Trophoblast cell (in vitro differentiated cells and primary cell): ENCODE data around the gene HDAC7.

Experiments used
- DNase-seq, 2 donors: peaks; one replicate each; pipeline ENCODE4 v3.0.0-alpha.2; 2016
- H2AFZ ChIP-seq: 2 replicates; pipeline ENCODE4 v1.6.1; 2013; ENCODE audit warnings: low read length, moderate library complexity, mild to moderate bottlenecking; ENCODE audit not compliant: insufficient read depth, poor library complexity
- H2AK5ac ChIP-seq: 2 replicates; pipeline ENCODE4 v1.6.1; 2013; ENCODE audit warnings: mild to moderate bottlenecking, low read length
- H2BK120ac ChIP-seq: 2 replicates; pipeline ENCODE4 v1.6.1; 2013; ENCODE audit warnings: low read length, mild to moderate bottlenecking, moderate library complexity; ENCODE audit not compliant: insufficient read depth, poor library complexity
- H2BK12ac ChIP-seq: 2 replicates; pipeline ENCODE4 v1.6.1; 2013; ENCODE audit warnings: mild to moderate bottlenecking, low read length, moderate library complexity
- H2BK5ac ChIP-seq: 2 replicates; pipeline ENCODE4 v1.6.1; 2013; ENCODE audit warnings: low read length, low read depth, moderate library complexity, mild to moderate bottlenecking; ENCODE audit not compliant: poor library complexity
- H3K14ac ChIP-seq: 2 replicates; pipeline ENCODE4 v1.6.1; 2013; ENCODE audit warnings: mild to moderate bottlenecking, low read length
- H3K18ac ChIP-seq: 2 replicates; pipeline ENCODE4 v1.6.1; 2013; ENCODE audit warnings: mild to moderate bottlenecking, low read length
- H3K23ac ChIP-seq: 2 replicates; pipeline ENCODE4 v1.6.1; 2013; ENCODE audit warnings: low read length
- H3K27ac ChIP-seq: 2 replicates; pipeline ENCODE4 v1.5.1; 2013; ENCODE audit warnings: low read depth, mild to moderate bottlenecking, inconsistent platforms, low read length, moderate library complexity
- H3K27me3 ChIP-seq: 2 replicates; pipeline ENCODE4 v1.6.1; 2013; ENCODE audit warnings: inconsistent platforms, mild to moderate bottlenecking, low read length, moderate library complexity; ENCODE audit not compliant: insufficient read depth
- H3K36me3 ChIP-seq, 2 experiments: 1 replicate in 1 of 2; 2 replicates in 1 of 2; pipeline ENCODE4 v1.6.1; 2013; ENCODE audit warnings: low read length in 2 of 2, mild to moderate bottlenecking in 2 of 2, moderate library complexity in 1 of 2; ENCODE audit not compliant: insufficient read depth in 2 of 2, control insufficient read depth in 1 of 2
- H3K4ac ChIP-seq: 2 replicates; pipeline ENCODE4 v1.6.1; 2013; ENCODE audit warnings: low read depth, mild to moderate bottlenecking, low read length, moderate library complexity
- H3K4me1 ChIP-seq, 2 experiments: 1 replicate in 1 of 2; 2 replicates in 1 of 2; pipeline ENCODE4 v1.6.1; 2013; ENCODE audit warnings: low read length in 2 of 2, mild to moderate bottlenecking in 2 of 2, moderate library complexity in 1 of 2; ENCODE audit not compliant: insufficient read depth in 2 of 2, control insufficient read depth in 1 of 2
- H3K4me2 ChIP-seq: 2 replicates; pipeline ENCODE4 v1.6.1; 2013; ENCODE audit warnings: inconsistent platforms, mild to moderate bottlenecking, low read length, moderate library complexity
- H3K4me3 ChIP-seq: 2 replicates; pipeline ENCODE4 v1.5.1; 2013; ENCODE audit warnings: mild to moderate bottlenecking, low read depth, low read length, inconsistent platforms
- H3K79me1 ChIP-seq: one replicate; pipeline ENCODE4 v1.6.1; 2013; ENCODE audit warnings: low read length
- H3K79me2 ChIP-seq: 2 replicates; pipeline ENCODE4 v1.6.1; 2013; ENCODE audit warnings: low read length, mild to moderate bottlenecking; ENCODE audit not compliant: control insufficient read depth, insufficient read depth, poor library complexity
- H3K9ac ChIP-seq: 2 replicates; pipeline ENCODE4 v1.6.1; 2013; ENCODE audit warnings: mild to moderate bottlenecking, low read length
- H3K9me3 ChIP-seq: 2 replicates; pipeline ENCODE4 v1.6.1; 2013; ENCODE audit warnings: low read depth, mild to moderate bottlenecking, control low read depth, inconsistent platforms, low read length; ENCODE audit not compliant: insufficient read depth
- H4K12ac ChIP-seq: 2 replicates; pipeline ENCODE4 v1.6.1; 2013; ENCODE audit warnings: low read depth, mild to moderate bottlenecking, low read length, moderate library complexity
- H4K8ac ChIP-seq: 2 replicates; pipeline ENCODE4 v1.6.1; 2013; ENCODE audit warnings: low read depth, mild to moderate bottlenecking, low read length, moderate library complexity
- H4K91ac ChIP-seq: one replicate; pipeline ENCODE4 v1.6.1; 2013; ENCODE audit warnings: low read depth, mild to moderate bottlenecking, low read length, moderate library complexity
- WGBS: extraction: QIAGEN DNeasy Blood & Tissue Kit; methylation state at CpG from one replicate; pipeline ENCODE4 v1.1.7; 2013; ENCODE audit warnings: missing lambda C conversion rate; ENCODE audit not compliant: insufficient read length, insufficient coverage; ENCODE audit errors: extremely low coverage; 5-methylcytosine and 5-hydroxymethylcytosine counted together

HDAC7 gene

GRCh38 chr12:47783024-47783755 is 36.5 kb downstream of the HDAC7 start:
- Histone ChIP-seq H2BK12ac (no peak overlapping the region), H3K4me2 (no peak overlapping the region), H4K91ac (no peak overlapping the region), H4K12ac (no peak overlapping the region), H4K8ac (no peak overlapping the region), H3K18ac (no peak overlapping the region), H3K79me1 (no peaks in the 10 kb centered on the region), H2AK5ac (no peak overlapping the region), H3K14ac (no peak overlapping the region), H3K27ac (no peak overlapping the region), H3K4ac (no peak overlapping the region), H3K9ac (no peak overlapping the region), H2AFZ (no peak overlapping the region), H3K36me3 (peaks cover 61 to 67% of the 10 kb centered on the region in 2 experiments), H3K4me1 (peaks cover 0 to under 1% of the 10 kb centered on the region in 2 experiments), H2BK120ac (no peak overlapping the region), H3K4me3 (no peak overlapping the region), H3K23ac (no peak overlapping the region), H3K9me3 (no peaks in the 10 kb centered on the region), H2BK5ac (no peak overlapping the region), H3K27me3 (no peaks in the 10 kb centered on the region), H3K79me2 (no peaks in the 10 kb centered on the region)
- no peak for DNase-seq
- no CpG with 5 or more reads among the region's 17 CpGs for WGBS

GRCh38 chr12:47782372-47782770 is 37.3 kb downstream of the HDAC7 start:
- Histone ChIP-seq H2BK120ac (no peak overlapping the region), H3K4me1 (peaks cover 2 to 7% of the 10 kb centered on the region in 2 experiments), H3K9ac (no peak overlapping the region), H3K4me3 (no peak overlapping the region), H3K36me3 (peaks cover 53 to 58% of the 10 kb centered on the region in 2 experiments), H2BK12ac (no peak overlapping the region), H3K27me3 (no peaks in the 10 kb centered on the region), H4K91ac (no peak overlapping the region), H3K14ac (no peak overlapping the region), H3K18ac (no peak overlapping the region), H3K27ac (no peak overlapping the region), H3K4me2 (no peak overlapping the region), H4K8ac (no peak overlapping the region), H3K9me3 (no peaks in the 10 kb centered on the region), H3K4ac (no peak overlapping the region), H3K79me1 (no peaks in the 10 kb centered on the region), H2BK5ac (no peak overlapping the region), H3K23ac (no peak overlapping the region), H3K79me2 (no peaks in the 10 kb centered on the region), H4K12ac (no peak overlapping the region), H2AK5ac (no peak overlapping the region), H2AFZ (no peak overlapping the region)
- no CpG with 5 or more reads among the region's 8 CpGs for WGBS
- no peak for DNase-seq

GRCh38 chr12:47781479-47782371 is 38.0 kb downstream of the HDAC7 start:
- H3K4me1 ChIP-seq, result peaks cover 2 to 10% of the 10 kb centered on the region in 2 experiments
- no peak overlapping the region for H4K91ac ChIP-seq
- H3K23ac ChIP-seq, result no peak overlapping the region
- H3K14ac ChIP-seq, result no peak overlapping the region
- H2BK5ac ChIP-seq, result no peak overlapping the region
- H2AK5ac ChIP-seq, result no peak overlapping the region
- H3K9me3 ChIP-seq, result no peaks in the 10 kb centered on the region
- no CpG with 5 or more reads among the region's 13 CpGs for WGBS
- H2BK12ac ChIP-seq, result no peak overlapping the region
- no peak overlapping the region for H3K9ac ChIP-seq
- no peak overlapping the region for H4K8ac ChIP-seq
- no peak overlapping the region for H2AFZ ChIP-seq
- no peak overlapping the region for H3K18ac ChIP-seq
- no peak overlapping the region for H4K12ac ChIP-seq
- H3K36me3 ChIP-seq, result peaks cover 47 to 52% of the 10 kb centered on the region in 2 experiments
- no peak overlapping the region for H2BK120ac ChIP-seq
- no peak overlapping the region for H3K4ac ChIP-seq
- H3K4me3 ChIP-seq, result no peak overlapping the region
- H3K27me3 ChIP-seq, result no peaks in the 10 kb centered on the region
- no peak overlapping the region for H3K4me2 ChIP-seq
- no peak for DNase-seq
- peaks cover 2% of the 10 kb centered on the region for H3K79me1 ChIP-seq
- no peaks in the 10 kb centered on the region for H3K79me2 ChIP-seq
- H3K27ac ChIP-seq, result no peak overlapping the region

GRCh38 chr12:47779943-47780504 is 39.7 kb downstream of the HDAC7 start:
- Histone ChIP-seq H4K12ac (no peak overlapping the region), H3K9ac (no peak overlapping the region), H3K4ac (no peak overlapping the region), H3K9me3 (no peaks in the 10 kb centered on the region), H2AFZ (no peak overlapping the region), H2BK5ac (no peak overlapping the region), H3K79me1 (peaks cover 9% of the 10 kb centered on the region), H3K4me1 (peaks cover 2 to 16% of the 10 kb centered on the region in 2 experiments), H3K23ac (no peak overlapping the region), H3K14ac (no peak overlapping the region), H3K4me3 (no peak overlapping the region), H4K91ac (no peak overlapping the region), H3K27me3 (no peaks in the 10 kb centered on the region), H3K27ac (no peak overlapping the region), H2BK12ac (no peak overlapping the region), H3K36me3 (peaks cover 30 to 35% of the 10 kb centered on the region in 2 experiments), H3K18ac (no peak overlapping the region), H3K79me2 (no peaks in the 10 kb centered on the region), H2BK120ac (no peak overlapping the region), H2AK5ac (no peak overlapping the region), H3K4me2 (no peak overlapping the region), H4K8ac (no peak overlapping the region)
- no peak for DNase-seq
- WGBS, result no CpG with 5 or more reads among the region's 11 CpGs
